Hepatocyte (in vitro differentiated cells): ENCODE data around the gene DHCR24.

ENCODE experiments used
- CTCF ChIP-seq: fragments of 200-600 bp; sonication (generic); IDR thresholded peaks from 2 replicates; pipeline ENCODE4 v1.5.1; 2016; ENCODE audit warnings: antibody characterized with exemption, mild to moderate bottlenecking; ENCODE audit not compliant: poor library complexity
- EZH2 ChIP-seq: fragments of 200-600 bp; sonication (generic); IDR thresholded peaks from 2 replicates; pipeline ENCODE4 v1.6.1; 2016; ENCODE audit warnings: antibody characterized with exemption, mild to moderate bottlenecking, borderline replicate concordance
- EZH2phosphoT487 ChIP-seq: fragments of 200-600 bp; sonication (generic); IDR thresholded peaks from one replicate; pipeline ENCODE4 v1.6.1; 2018; ENCODE audit warnings: antibody characterized with exemption, mild to moderate bottlenecking, low read depth, moderate library complexity; ENCODE audit not compliant: unreplicated experiment, severe bottlenecking

- TF ChIP-seq CTCF (no peak), EZH2 (no peak), EZH2phosphoT487 (no peak)
Observed at GRCh38 chr1:54876814-54877213, 10.2 kb downstream of the DHCR24 start.
